Transverse colon (tissue), 4 donors: Measurements from ENCODE around the gene USP8. TPM values are rescaled to one million over a fixed set of nuclear protein-coding genes. Genes with fewer than 3 reads are reported as not detected.

ENCODE experiments used
- DNase-seq: peaks from one replicate; pipeline ENCODE4 v3.0.0-alpha.2; 2019
- H3K27ac ChIP-seq, 4 donors: fragments of 200-600 bp; sonication (generic); 2 replicates each; pipeline ENCODE4 v1.5.1; 2016 to 2018; ENCODE audit warnings: inconsistent platforms in 4 of 4
- H3K27me3 ChIP-seq: fragments of 200-600 bp; sonication (generic); 2 replicates; pipeline ENCODE4 v1.5.1; 2017; ENCODE audit warnings: inconsistent platforms
- H3K36me3 ChIP-seq, 4 donors: fragments of 200-600 bp; sonication (generic); 2 replicates each; pipeline ENCODE4 v1.5.1; 2017 to 2019; ENCODE audit warnings: inconsistent platforms in 4 of 4
- H3K4me1 ChIP-seq, 4 donors: fragments of 200-600 bp; sonication (generic); 2 replicates each; pipeline ENCODE4 v1.5.1; 2017 to 2020; ENCODE audit warnings: inconsistent platforms in 4 of 4
- H3K4me3 ChIP-seq, 4 donors: fragments of 200-600 bp; sonication (generic); 1 replicate in 1 of 4; 2 replicates in 3 of 4; pipeline versions ENCODE4 v1.5.1 to v1.6.1; 2017 to 2019; ENCODE audit warnings: inconsistent platforms in 4 of 4
- H3K9me3 ChIP-seq, 2 donors: fragments of 200-600 bp; sonication (generic); 2 replicates each; pipeline ENCODE4 v1.5.1; 2017 to 2019; ENCODE audit warnings: inconsistent platforms in 2 of 2
- EP300 ChIP-seq: sonication (generic); formaldehyde crosslinking; IDR thresholded peaks from one replicate; pipeline ENCODE4 v1.6.1; 2017; ENCODE audit warnings: antibody characterized with exemption, low read depth
- POLR2A ChIP-seq: fragments of 450-650 bp; IDR thresholded peaks from one replicate; pipeline ENCODE4 v1.6.1; 2016; ENCODE audit warnings: antibody characterized with exemption, mild to moderate bottlenecking, moderate library complexity
- POLR2AphosphoS5 ChIP-seq, 3 donors: sonication (generic); formaldehyde crosslinking; IDR thresholded peaks; one replicate each; pipeline ENCODE4 v1.6.1; 2016; ENCODE audit warnings: antibody characterized with exemption in 3 of 3
- WGBS, 2 donors: methylation state at CpG; one replicate each; pipeline ENCODE4 v1.1.5; 2018; ENCODE audit warnings: low coverage in 1 of 2; 5-methylcytosine and 5-hydroxymethylcytosine counted together
- in situ Hi-C, 4 donors: fragments of 200-750 bp; cut with MboI; loops; one replicate each; pipeline versions ENCODE4 v1.15.0 to v1.15.1; 2017; ENCODE audit warnings: low sequenced_read_pairs in 3 of 4, low pct_ligation_motif_present in 1 of 4, low pct_unique_long_range_greater_than_20kb in 1 of 4
- intact Hi-C: fragments of 100-400 bp; cut with DNase I; formaldehyde crosslinking; loops from one replicate; pipeline ENCODE4 v1.15.1; 2023; ENCODE audit warnings: low total_unique reads
- total RNA-seq, 4 donors: library from RNA; depleted of rRNA; stranded (reverse); fragments of >200 nt; gene quantifications; one replicate each; pipeline ENCODE4 v1.1.0, GENCODE V29; 2016
- TF ChIP-seq, protein P1 (sequence below), 5 experiments: fragments of 200-600 bp in 3 of 5; fragments of 450-650 bp in 2 of 5; sonication (generic) in 3 of 5; IDR thresholded peaks; 1 replicate in 2 of 5; 2 replicates in 3 of 5; pipeline ENCODE4 v1.5.1; 2016 to 2017; ENCODE audit warnings: antibody characterized with exemption in 5 of 5, inconsistent platforms in 3 of 5, mild to moderate bottlenecking in 2 of 5, moderate library complexity in 1 of 5

The USP8 gene
- total RNA-seq, 4 donors from 2014 or later, result 17.9 to 102 (median 68.9) TPM

- Histone ChIP-seq H3K4me3 (no peak overlapping the region), H3K27me3 (no peaks in the 10 kb centered on the region), H3K27ac (no peak overlapping the region), H3K9me3 (no peaks in the 10 kb centered on the region), H3K36me3 (no peaks in the 10 kb centered on the region), H3K4me1 (no peaks in the 10 kb centered on the region)
- WGBS, 2 donors, result 86 to 95% methylated on average over 4 of the region's 4 CpGs
- TF ChIP-seq EP300 (no peak), POLR2A (no peak), POLR2AphosphoS5 (IDR thresholded peaks at IDR 0.05) (no peak)
- TF ChIP-seq, protein P1, sequence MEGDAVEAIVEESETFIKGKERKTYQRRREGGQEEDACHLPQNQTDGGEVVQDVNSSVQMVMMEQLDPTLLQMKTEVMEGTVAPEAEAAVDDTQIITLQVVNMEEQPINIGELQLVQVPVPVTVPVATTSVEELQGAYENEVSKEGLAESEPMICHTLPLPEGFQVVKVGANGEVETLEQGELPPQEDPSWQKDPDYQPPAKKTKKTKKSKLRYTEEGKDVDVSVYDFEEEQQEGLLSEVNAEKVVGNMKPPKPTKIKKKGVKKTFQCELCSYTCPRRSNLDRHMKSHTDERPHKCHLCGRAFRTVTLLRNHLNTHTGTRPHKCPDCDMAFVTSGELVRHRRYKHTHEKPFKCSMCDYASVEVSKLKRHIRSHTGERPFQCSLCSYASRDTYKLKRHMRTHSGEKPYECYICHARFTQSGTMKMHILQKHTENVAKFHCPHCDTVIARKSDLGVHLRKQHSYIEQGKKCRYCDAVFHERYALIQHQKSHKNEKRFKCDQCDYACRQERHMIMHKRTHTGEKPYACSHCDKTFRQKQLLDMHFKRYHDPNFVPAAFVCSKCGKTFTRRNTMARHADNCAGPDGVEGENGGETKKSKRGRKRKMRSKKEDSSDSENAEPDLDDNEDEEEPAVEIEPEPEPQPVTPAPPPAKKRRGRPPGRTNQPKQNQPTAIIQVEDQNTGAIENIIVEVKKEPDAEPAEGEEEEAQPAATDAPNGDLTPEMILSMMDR (IDR thresholded peaks at IDR 0.05), result no peak
- in situ Hi-C loops, result no loop called here
- no peak for DNase-seq
- intact Hi-C loops, result no loop called here
Observed at GRCh38 chr15:50531163-50531562, 107.0 kb downstream of the USP8 start.

DNA sequence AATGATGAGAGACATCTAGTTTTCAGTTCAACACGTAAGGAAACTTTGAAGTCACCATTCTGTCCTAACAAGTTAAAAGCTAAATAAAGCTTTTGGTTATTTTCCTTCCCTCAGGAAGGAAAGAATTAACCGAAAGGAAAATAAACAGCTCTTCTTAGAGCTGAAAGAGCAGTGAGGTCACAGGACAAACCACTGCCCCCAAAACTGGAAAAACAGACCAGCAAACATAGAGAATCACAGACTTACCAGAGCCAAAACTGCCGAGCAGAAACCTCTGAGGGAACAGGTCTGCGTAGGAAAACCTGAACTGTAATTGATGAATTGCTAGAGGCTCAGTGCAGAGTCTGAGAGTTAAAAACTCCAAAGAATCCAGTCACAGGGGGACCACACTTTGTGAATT lies 107.6 kb downstream of the USP8 start:
- no peaks in the 10 kb centered on the region for H3K36me3 ChIP-seq
- no peak overlapping the region for H3K27ac ChIP-seq
- H3K4me3 ChIP-seq, result no peak overlapping the region
- 63 to 75% methylated on average over 4 of the region's 4 CpGs for WGBS, 2 donors
- no peak for TF ChIP-seq EP300
- no peak for TF ChIP-seq POLR2A
- TF ChIP-seq POLR2AphosphoS5 (IDR thresholded peaks at IDR 0.05), result no peak
- TF ChIP-seq, protein P1 (IDR thresholded peaks at IDR 0.05), result no peak
- no peaks in the 10 kb centered on the region for H3K4me1 ChIP-seq
- DNase-seq, result no peak
- H3K27me3 ChIP-seq, result no peaks in the 10 kb centered on the region
- in situ Hi-C loops, result no loop called here
- no peaks in the 10 kb centered on the region for H3K9me3 ChIP-seq
- intact Hi-C loops, result no loop called here

GRCh38 chr15:50542887-50543210 lies 118.6 kb downstream of the USP8 start:
- Histone ChIP-seq H3K4me1 (no peaks in the 10 kb centered on the region), H3K4me3 (no peak overlapping the region), H3K9me3 (no peaks in the 10 kb centered on the region), H3K27me3 (no peaks in the 10 kb centered on the region), H3K36me3 (no peaks in the 10 kb centered on the region), H3K27ac (no peak overlapping the region)
- intact Hi-C loops, result no loop called here
- TF ChIP-seq POLR2A (no peak), POLR2AphosphoS5 (IDR thresholded peaks at IDR 0.05) (no peak), EP300 (no peak)
- TF ChIP-seq, protein P1 (IDR thresholded peaks at IDR 0.05), result no peak
- DNase-seq, result no peak
- 88 to 91% methylated on average over 2 of the region's 2 CpGs for WGBS, 2 donors
- in situ Hi-C loops, result no loop called here

- Histone ChIP-seq H3K27me3 (no peaks in the 10 kb centered on the region), H3K9me3 (no peaks in the 10 kb centered on the region), H3K4me1 (no peaks in the 10 kb centered on the region), H3K36me3 (no peaks in the 10 kb centered on the region), H3K27ac (no peak overlapping the region), H3K4me3 (no peak overlapping the region)
- WGBS, 2 donors, result 80 to 90% methylated on average over 2 to 3 of the region's 3 CpGs
- DNase-seq, result no peak
- TF ChIP-seq POLR2A (no peak), EP300 (no peak), POLR2AphosphoS5 (IDR thresholded peaks at IDR 0.05) (no peak)
- TF ChIP-seq, protein P1 (IDR thresholded peaks at IDR 0.05), result no peak
- in situ Hi-C loops (no loop called here), intact Hi-C loops (no loop called here)
Observed at GRCh38 chr15:50543556-50543955, 119.4 kb downstream of the USP8 start.
